GM23338 (cell line): ENCODE measurements around the gene CA5B. TPM values are rescaled to one million over a fixed set of nuclear protein-coding genes. Genes with fewer than 3 reads are reported as not detected.

ENCODE experiments used
- ATAC-seq: fragments of 200-7000 bp; cut with Tn5 transposase; 3 replicates; pipeline ENCODE4 v1.9.1; 2020
- DNase-seq: peaks from one replicate; pipeline ENCODE4 v3.0.0-alpha.2; 2015; ENCODE audit warnings: low spot score
- H2AFZ ChIP-seq: fragments of 200-600 bp; sonication (generic); 2 replicates; pipeline ENCODE4 v1.8.0; 2016; ENCODE audit warnings: antibody characterized with exemption, mild to moderate bottlenecking, moderate library complexity
- H3F3A ChIP-seq: fragments of 200-600 bp; sonication (generic); replicated peaks from 2 replicates; pipeline ENCODE4 v1.8.0; 2017; ENCODE audit warnings: antibody characterized with exemption, mixed run types, low read depth
- H3K27ac ChIP-seq: fragments of 200-600 bp; sonication (generic); 2 replicates; pipeline ENCODE4 v1.6.1; 2016; ENCODE audit warnings: low read depth
- H3K27me3 ChIP-seq: fragments of 200-600 bp; sonication (generic); 2 replicates; pipeline ENCODE4 v1.8.0; 2016; ENCODE audit warnings: mild to moderate bottlenecking, mixed run types, moderate library complexity; ENCODE audit not compliant: insufficient read depth
- H3K36me3 ChIP-seq: fragments of 200-600 bp; sonication (generic); 2 replicates; pipeline ENCODE4 v1.8.0; 2016; ENCODE audit warnings: mild to moderate bottlenecking; ENCODE audit not compliant: insufficient read depth
- H3K4me1 ChIP-seq: fragments of 200-600 bp; sonication (generic); 2 replicates; pipeline ENCODE4 v1.8.0; 2016; ENCODE audit warnings: mild to moderate bottlenecking, moderate library complexity; ENCODE audit not compliant: insufficient read depth
- H3K4me2 ChIP-seq: fragments of 200-600 bp; sonication (generic); 2 replicates; pipeline ENCODE4 v1.7.1; 2017; ENCODE audit warnings: mixed run types
- H3K4me3 ChIP-seq: fragments of 200-600 bp; sonication (generic); 2 replicates; pipeline ENCODE4 v1.6.1; 2016; ENCODE audit warnings: mixed run types
- H3K79me2 ChIP-seq: fragments of 200-600 bp; sonication (generic); replicated peaks from 2 replicates; pipeline ENCODE4 v1.8.0; 2017; ENCODE audit warnings: mild to moderate bottlenecking; ENCODE audit not compliant: insufficient read depth
- H3K9me2 ChIP-seq: fragments of 200-600 bp; sonication (generic); 2 replicates; pipeline ENCODE4 v1.8.0; 2017; ENCODE audit not compliant: insufficient read depth
- H4K20me1 ChIP-seq: fragments of 200-600 bp; sonication (generic); replicated peaks from 2 replicates; pipeline ENCODE4 v1.8.0; 2017; ENCODE audit warnings: mild to moderate bottlenecking; ENCODE audit not compliant: insufficient read depth
- H3K27ac Mint-ChIP-seq: 2 replicates; pipeline ENCODE4 v1.8.0; 2020; ENCODE audit warnings: inconsistent platforms, mild to moderate bottlenecking, moderate library complexity, mixed read lengths
- H3K27me3 Mint-ChIP-seq: 3 replicates; pipeline ENCODE4 v1.8.0; 2022; ENCODE audit warnings: low read depth, mild to moderate bottlenecking, moderate library complexity, mixed read lengths, inconsistent platforms; ENCODE audit not compliant: insufficient read depth, poor library complexity
- H3K36me3 Mint-ChIP-seq: 3 replicates; pipeline ENCODE4 v1.8.0; 2021; ENCODE audit warnings: low read depth, mild to moderate bottlenecking, inconsistent platforms, moderate library complexity, mixed read lengths
- H3K4me1 Mint-ChIP-seq: 3 replicates; pipeline ENCODE4 v1.8.0; 2020; ENCODE audit warnings: mild to moderate bottlenecking, inconsistent platforms, mixed read lengths
- H3K4me3 Mint-ChIP-seq: 3 replicates; pipeline ENCODE4 v1.8.0; 2021; ENCODE audit warnings: moderate library complexity, mild to moderate bottlenecking, inconsistent platforms, mixed read lengths
- H3K9me3 Mint-ChIP-seq: 3 replicates; pipeline ENCODE4 v1.8.0; 2020; ENCODE audit warnings: moderate library complexity, mild to moderate bottlenecking, inconsistent platforms, mixed read lengths
- CREB1 ChIP-seq: fragments of 250-450 bp; sonication (Bioruptor Pico); IDR thresholded peaks from 2 replicates; pipeline ENCODE4 v1.5.0; 2020; ENCODE audit warnings: low read depth, mild to moderate bottlenecking, moderate library complexity
- EZH2 ChIP-seq: fragments of 200-600 bp; sonication (generic); IDR thresholded peaks from one replicate; pipeline ENCODE4 v1.8.0; 2017; ENCODE audit warnings: antibody characterized with exemption, mild to moderate bottlenecking, low read depth; ENCODE audit not compliant: unreplicated experiment
- EZH2phosphoT487 ChIP-seq: fragments of 200-600 bp; sonication (generic); IDR thresholded peaks from one replicate; pipeline ENCODE4 v1.8.1; 2018; ENCODE audit warnings: antibody characterized with exemption; ENCODE audit not compliant: unreplicated experiment
- NANOG ChIP-seq: IDR thresholded peaks from 2 replicates; pipeline ENCODE4 v1.6.1; 2016; ENCODE audit warnings: antibody characterized with exemption, borderline replicate concordance
- POLR2AphosphoS5 ChIP-seq: IDR thresholded peaks from 2 replicates; pipeline ENCODE4 v1.6.1; 2016; ENCODE audit warnings: antibody characterized with exemption, low read depth
- STAT1 ChIP-seq: IDR thresholded peaks from one replicate; pipeline ENCODE4 v1.6.1; 2016; ENCODE audit warnings: antibody characterized with exemption; ENCODE audit not compliant: unreplicated experiment
- ZNF114 ChIP-seq: fragments of 250-450 bp; sonication (Bioruptor Pico); IDR thresholded peaks from 2 replicates; pipeline ENCODE4 v1.5.0; 2020; ENCODE audit warnings: mild to moderate bottlenecking, moderate library complexity
- ZNF331 ChIP-seq: fragments of 250-450 bp; sonication (Bioruptor Pico); IDR thresholded peaks from 2 replicates; pipeline ENCODE4 v1.5.0; 2020; ENCODE audit warnings: low read depth, mild to moderate bottlenecking, moderate library complexity
- polyA plus RNA-seq: library from polyadenylated mRNA; unstranded; fragments of >200 nt; fragmentation: Nextera tagmentation; extraction: Ambion mirVana; gene quantifications from 2 replicates; pipeline ENCODE4 v1.2.1, GENCODE V29; 2016
- total RNA-seq: library from RNA; depleted of rRNA; stranded (reverse); fragments of >200 nt; shearing (Covaris generic); gene quantifications from 2 replicates; pipeline ENCODE4 v1.2.3, GENCODE V29; 2014
- TF ChIP-seq, protein P1 (sequence below): IDR thresholded peaks from one replicate; pipeline ENCODE4 v1.6.1; 2018; ENCODE audit warnings: antibody characterized with exemption; ENCODE audit not compliant: unreplicated experiment
- TF ChIP-seq, protein P2 (sequence below): IDR thresholded peaks from 2 replicates; pipeline ENCODE4 v1.6.1; 2016; ENCODE audit warnings: antibody characterized with exemption
- TF ChIP-seq, protein P3 (sequence below), 2 experiments: fragments of 200-600 bp in 1 of 2; sonication (generic) in 1 of 2; conservative IDR thresholded peaks; 2 replicates each; pipeline versions ENCODE4 v1.5.1 to v1.6.1; 2016 to 2017; ENCODE audit warnings: antibody characterized with exemption in 2 of 2, low read depth in 2 of 2, mild to moderate bottlenecking in 2 of 2, moderate library complexity in 1 of 2

The CA5B gene
- total and polyA plus RNA-seq, 2 experiments from 2014 or later = 4.8 to 6.1 TPM

DNA sequence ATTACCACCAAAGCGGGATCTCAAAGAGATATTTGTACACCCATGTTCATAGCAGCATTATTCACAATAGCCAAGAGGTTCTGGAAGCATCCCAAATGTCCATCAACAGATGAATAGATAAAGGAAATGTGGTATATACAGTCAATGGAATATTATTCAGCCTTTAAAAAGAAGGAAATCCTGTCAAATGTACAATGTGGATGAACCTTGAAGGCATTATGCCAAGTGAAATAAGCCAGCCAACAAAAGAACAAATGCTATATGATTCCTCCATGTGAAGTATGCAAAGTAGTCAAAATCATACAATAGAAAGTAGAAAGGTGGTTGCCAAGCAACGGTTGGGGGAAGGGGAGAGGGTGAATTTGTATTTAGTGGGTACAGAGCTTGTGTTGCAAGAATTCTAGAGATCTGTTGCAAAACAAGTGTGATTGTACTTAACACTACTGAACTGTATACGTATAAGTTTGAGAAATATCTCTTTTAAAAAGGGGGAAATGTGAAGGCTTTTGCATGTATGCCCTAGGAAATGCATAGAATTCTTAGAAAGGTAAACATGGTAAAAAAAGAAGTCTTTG, 47.2 kb downstream of the CA5B start:
- Histone ChIP-seq H3K36me3 (no peaks in the 10 kb centered on the region), H3K9me2 (no peaks in the 10 kb centered on the region), H4K20me1 (no peaks in the 10 kb centered on the region), H3K27me3 (no peaks in the 10 kb centered on the region), H3K4me3 (no peak overlapping the region), H3K4me1 (no peaks in the 10 kb centered on the region), H3K27ac (no peak overlapping the region), H2AFZ (no peak overlapping the region), H3K4me2 (no peak overlapping the region), H3K79me2 (no peaks in the 10 kb centered on the region), H3F3A (no peaks in the 10 kb centered on the region)
- no peaks in the 10 kb centered on the region for H3K9me3 Mint-ChIP-seq
- peaks cover 4% of the 10 kb centered on the region for H3K27me3 Mint-ChIP-seq
- H3K36me3 Mint-ChIP-seq = peaks cover 13% of the 10 kb centered on the region
- ATAC-seq = no peak
- H3K4me3 Mint-ChIP-seq = no peak overlapping the region
- no peak for TF ChIP-seq ZNF331 (CRISPR knock-in tag)
- no peak for DNase-seq
- 0 out of 3 replicates have a peak, but pooled peaks cover 2% of the 10 kb centered on the region for H3K4me1 Mint-ChIP-seq
- no peak overlapping the region for H3K27ac Mint-ChIP-seq

DNA sequence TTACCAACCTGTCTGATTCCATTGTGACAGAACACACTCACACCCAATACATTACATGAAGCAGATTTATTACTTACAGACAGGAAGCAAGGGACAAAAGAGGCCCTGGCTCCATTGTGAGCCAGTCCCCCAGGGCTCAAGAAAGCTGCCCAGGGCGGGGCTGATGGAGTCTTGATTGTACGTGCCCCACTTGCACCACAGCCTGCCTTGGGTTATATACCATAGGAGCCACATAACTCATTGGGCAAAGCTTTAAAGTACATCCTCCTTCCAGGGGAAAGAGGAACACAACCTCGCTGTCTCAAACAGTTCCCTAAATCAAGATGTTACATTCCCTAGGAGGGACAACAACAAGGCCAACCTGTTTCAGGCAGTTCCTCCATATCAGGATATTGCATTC, 48.8 kb downstream of the CA5B start:
- Mint-ChIP-seq H3K36me3 (peaks cover 11% of the 10 kb centered on the region), H3K9me3 (no peaks in the 10 kb centered on the region), H3K4me1 (0 out of 3 replicates have a peak, but pooled peaks cover 2% of the 10 kb centered on the region), H3K27ac (no peak overlapping the region), H3K27me3 (peaks cover 4% of the 10 kb centered on the region), H3K4me3 (no peak overlapping the region)
- Histone ChIP-seq H3K4me2 (no peak overlapping the region), H2AFZ (no peak overlapping the region), H3K36me3 (no peaks in the 10 kb centered on the region), H3K4me1 (no peaks in the 10 kb centered on the region), H3K4me3 (no peak overlapping the region), H3K9me2 (no peaks in the 10 kb centered on the region), H3F3A (no peaks in the 10 kb centered on the region), H3K27me3 (no peaks in the 10 kb centered on the region), H3K79me2 (no peaks in the 10 kb centered on the region; the same call in 1 of the 2 replicates), H3K27ac (no peak overlapping the region), H4K20me1 (no peaks in the 10 kb centered on the region)
- ATAC-seq (no peak), DNase-seq (no peak)
- TF ChIP-seq STAT1 (no peak), ZNF114 (CRISPR knock-in tag) (no peak), POLR2AphosphoS5 (no peak), ZNF331 (CRISPR knock-in tag) (no peak), EZH2 (no peak), EZH2phosphoT487 (no peak), NANOG (no peak), CREB1 (CRISPR knock-in tag) (no peak)
- TF ChIP-seq, protein P1, sequence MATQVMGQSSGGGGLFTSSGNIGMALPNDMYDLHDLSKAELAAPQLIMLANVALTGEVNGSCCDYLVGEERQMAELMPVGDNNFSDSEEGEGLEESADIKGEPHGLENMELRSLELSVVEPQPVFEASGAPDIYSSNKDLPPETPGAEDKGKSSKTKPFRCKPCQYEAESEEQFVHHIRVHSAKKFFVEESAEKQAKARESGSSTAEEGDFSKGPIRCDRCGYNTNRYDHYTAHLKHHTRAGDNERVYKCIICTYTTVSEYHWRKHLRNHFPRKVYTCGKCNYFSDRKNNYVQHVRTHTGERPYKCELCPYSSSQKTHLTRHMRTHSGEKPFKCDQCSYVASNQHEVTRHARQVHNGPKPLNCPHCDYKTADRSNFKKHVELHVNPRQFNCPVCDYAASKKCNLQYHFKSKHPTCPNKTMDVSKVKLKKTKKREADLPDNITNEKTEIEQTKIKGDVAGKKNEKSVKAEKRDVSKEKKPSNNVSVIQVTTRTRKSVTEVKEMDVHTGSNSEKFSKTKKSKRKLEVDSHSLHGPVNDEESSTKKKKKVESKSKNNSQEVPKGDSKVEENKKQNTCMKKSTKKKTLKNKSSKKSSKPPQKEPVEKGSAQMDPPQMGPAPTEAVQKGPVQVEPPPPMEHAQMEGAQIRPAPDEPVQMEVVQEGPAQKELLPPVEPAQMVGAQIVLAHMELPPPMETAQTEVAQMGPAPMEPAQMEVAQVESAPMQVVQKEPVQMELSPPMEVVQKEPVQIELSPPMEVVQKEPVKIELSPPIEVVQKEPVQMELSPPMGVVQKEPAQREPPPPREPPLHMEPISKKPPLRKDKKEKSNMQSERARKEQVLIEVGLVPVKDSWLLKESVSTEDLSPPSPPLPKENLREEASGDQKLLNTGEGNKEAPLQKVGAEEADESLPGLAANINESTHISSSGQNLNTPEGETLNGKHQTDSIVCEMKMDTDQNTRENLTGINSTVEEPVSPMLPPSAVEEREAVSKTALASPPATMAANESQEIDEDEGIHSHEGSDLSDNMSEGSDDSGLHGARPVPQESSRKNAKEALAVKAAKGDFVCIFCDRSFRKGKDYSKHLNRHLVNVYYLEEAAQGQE = no peak
- TF ChIP-seq, protein P2, sequence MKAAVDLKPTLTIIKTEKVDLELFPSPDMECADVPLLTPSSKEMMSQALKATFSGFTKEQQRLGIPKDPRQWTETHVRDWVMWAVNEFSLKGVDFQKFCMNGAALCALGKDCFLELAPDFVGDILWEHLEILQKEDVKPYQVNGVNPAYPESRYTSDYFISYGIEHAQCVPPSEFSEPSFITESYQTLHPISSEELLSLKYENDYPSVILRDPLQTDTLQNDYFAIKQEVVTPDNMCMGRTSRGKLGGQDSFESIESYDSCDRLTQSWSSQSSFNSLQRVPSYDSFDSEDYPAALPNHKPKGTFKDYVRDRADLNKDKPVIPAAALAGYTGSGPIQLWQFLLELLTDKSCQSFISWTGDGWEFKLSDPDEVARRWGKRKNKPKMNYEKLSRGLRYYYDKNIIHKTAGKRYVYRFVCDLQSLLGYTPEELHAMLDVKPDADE = no peak
- TF ChIP-seq, protein P3, sequence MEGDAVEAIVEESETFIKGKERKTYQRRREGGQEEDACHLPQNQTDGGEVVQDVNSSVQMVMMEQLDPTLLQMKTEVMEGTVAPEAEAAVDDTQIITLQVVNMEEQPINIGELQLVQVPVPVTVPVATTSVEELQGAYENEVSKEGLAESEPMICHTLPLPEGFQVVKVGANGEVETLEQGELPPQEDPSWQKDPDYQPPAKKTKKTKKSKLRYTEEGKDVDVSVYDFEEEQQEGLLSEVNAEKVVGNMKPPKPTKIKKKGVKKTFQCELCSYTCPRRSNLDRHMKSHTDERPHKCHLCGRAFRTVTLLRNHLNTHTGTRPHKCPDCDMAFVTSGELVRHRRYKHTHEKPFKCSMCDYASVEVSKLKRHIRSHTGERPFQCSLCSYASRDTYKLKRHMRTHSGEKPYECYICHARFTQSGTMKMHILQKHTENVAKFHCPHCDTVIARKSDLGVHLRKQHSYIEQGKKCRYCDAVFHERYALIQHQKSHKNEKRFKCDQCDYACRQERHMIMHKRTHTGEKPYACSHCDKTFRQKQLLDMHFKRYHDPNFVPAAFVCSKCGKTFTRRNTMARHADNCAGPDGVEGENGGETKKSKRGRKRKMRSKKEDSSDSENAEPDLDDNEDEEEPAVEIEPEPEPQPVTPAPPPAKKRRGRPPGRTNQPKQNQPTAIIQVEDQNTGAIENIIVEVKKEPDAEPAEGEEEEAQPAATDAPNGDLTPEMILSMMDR (conservative IDR thresholded peaks at IDR 0.05; ENCODE audit: low read depth in 2 of 2) = no peak
